IMR-90 (cell line): ENCODE measurements around the gene TRIM62. TPM values are rescaled to one million over a fixed set of nuclear protein-coding genes. Genes with fewer than 3 reads are reported as not detected.
"Not testable (repeated sequence)": the region's sequence is repeated elsewhere in the genome, so short reads cannot be mapped to it uniquely, and the experiment has no call there.

ENCODE experiments used
- ATAC-seq: fragments of 200-7000 bp; cut with Tn5 transposase; 2 replicates; pipeline ENCODE4 v1.9.1; 2020; ENCODE audit warnings: low read depth, mild to moderate bottlenecking, moderate library complexity
- BruUV-seq: library from RNA; stranded (reverse); fragments of 400-500 nt; replicated peaks from 2 replicates; lab custom pipeline; 2021; lab: Mats Ljungman, UMichigan
- CTCF ChIA-PET: fragments of 300-600 bp; formaldehyde crosslinking; extraction: SDS; loops from one replicate; lab custom pipeline; 2021; ENCODE audit warnings: antibody characterized with exemption; lab: Yijun Ruan, JAX
- POLR2A ChIA-PET: fragments of 300-600 bp; sonication (Branson Sonifier 250); formaldehyde crosslinking; loops from one replicate; lab custom pipeline; 2022; ENCODE audit warnings: antibody characterized with exemption; ENCODE audit not compliant: unreplicated experiment; lab: Charles Lee
- DNase-seq: peaks from one replicate; pipeline ENCODE4 v3.0.0; 2013
- H2AFZ ChIP-seq: replicated peaks from 2 replicates; pipeline ENCODE3; 2013; ENCODE audit warnings: low read length, mild to moderate bottlenecking; ENCODE audit not compliant: poor library complexity
- H2AK5ac ChIP-seq: 2 replicates; pipeline ENCODE4 v1.6.1; 2013; ENCODE audit warnings: low read depth, low read length, inconsistent platforms
- H2AK9ac ChIP-seq: replicated peaks from 2 replicates; pipeline ENCODE3; 2013; ENCODE audit warnings: mild to moderate bottlenecking, low read depth, low read length, moderate library complexity; ENCODE audit not compliant: poor library complexity
- H2BK120ac ChIP-seq: 2 replicates; pipeline ENCODE4 v1.6.1; 2013; ENCODE audit warnings: low read depth, low read length, inconsistent platforms
- H2BK15ac ChIP-seq: 3 replicates; pipeline ENCODE4 v1.6.1; 2013; ENCODE audit warnings: low read depth, low read length, inconsistent platforms
- H2BK20ac ChIP-seq: 2 replicates; pipeline ENCODE4 v1.6.1; 2013; ENCODE audit warnings: low read depth, mild to moderate bottlenecking, inconsistent platforms, low read length, moderate library complexity
- H2BK5ac ChIP-seq: 2 replicates; pipeline ENCODE4 v1.6.1; 2013; ENCODE audit warnings: mild to moderate bottlenecking, low read depth, low read length, inconsistent platforms; ENCODE audit not compliant: poor library complexity, severe bottlenecking
- H3K14ac ChIP-seq: replicated peaks from 2 replicates; pipeline ENCODE4 v1.6.1; 2013; ENCODE audit warnings: low read depth, low read length, inconsistent platforms
- H3K18ac ChIP-seq: 2 replicates; pipeline ENCODE4 v1.6.1; 2013; ENCODE audit warnings: low read depth, low read length, control low read depth
- H3K23ac ChIP-seq: 2 replicates; pipeline ENCODE4 v1.6.1; 2013; ENCODE audit warnings: low read depth, low read length, inconsistent platforms
- H3K27ac ChIP-seq: 2 replicates; pipeline ENCODE4 v1.5.1; 2013; ENCODE audit warnings: mild to moderate bottlenecking, control low read depth, low read length; ENCODE audit not compliant: insufficient read depth
- H3K27me3 ChIP-seq: 2 replicates; pipeline ENCODE4 v1.6.1; 2013; ENCODE audit warnings: low read length; ENCODE audit not compliant: control insufficient read depth, insufficient read depth
- H3K36me3 ChIP-seq: 2 replicates; pipeline ENCODE4 v1.6.1; 2013; ENCODE audit warnings: low read length, mixed read lengths; ENCODE audit not compliant: control insufficient read depth, insufficient read depth
- H3K4ac ChIP-seq: 2 replicates; pipeline ENCODE4 v1.6.1; 2013; ENCODE audit warnings: low read depth, low read length, inconsistent platforms
- H3K4me1 ChIP-seq: 2 replicates; pipeline ENCODE4 v1.6.1; 2013; ENCODE audit warnings: low read length, mixed read lengths; ENCODE audit not compliant: control insufficient read depth, insufficient read depth
- H3K4me2 ChIP-seq: 2 replicates; pipeline ENCODE4 v1.6.1; 2013; ENCODE audit warnings: low read depth, mild to moderate bottlenecking, control low read depth, low read length, moderate library complexity
- H3K4me3 ChIP-seq: 2 replicates; pipeline ENCODE4 v1.5.1; 2013; ENCODE audit warnings: low read depth, mild to moderate bottlenecking, control low read depth, low read length, moderate library complexity; ENCODE audit not compliant: insufficient read depth
- H3K56ac ChIP-seq: 2 replicates; pipeline ENCODE4 v1.6.1; 2013; ENCODE audit warnings: low read length, inconsistent platforms; ENCODE audit not compliant: insufficient read depth; ENCODE audit errors: extremely low read depth
- H3K79me1 ChIP-seq, 2 experiments: 2 replicates each; pipeline ENCODE4 v1.6.1; 2013; ENCODE audit warnings: low read length in 2 of 2, inconsistent platforms in 1 of 2, low read depth in 1 of 2
- H3K9ac ChIP-seq: 2 replicates; pipeline ENCODE4 v1.6.1; 2013; ENCODE audit warnings: low read depth, low read length, control low read depth
- H3K9me1 ChIP-seq: 2 replicates; pipeline ENCODE4 v1.6.1; 2013; ENCODE audit warnings: low read length, inconsistent platforms; ENCODE audit not compliant: insufficient read depth
- H3K9me3 ChIP-seq: 2 replicates; pipeline ENCODE4 v1.6.1; 2013; ENCODE audit warnings: low read length; ENCODE audit not compliant: control insufficient read depth, insufficient read depth
- H4K20me1 ChIP-seq: 2 replicates; pipeline ENCODE4 v1.6.1; 2013; ENCODE audit warnings: low read length, inconsistent platforms; ENCODE audit not compliant: insufficient read depth
- H4K5ac ChIP-seq: 2 replicates; pipeline ENCODE4 v1.6.1; 2013; ENCODE audit warnings: mild to moderate bottlenecking, low read depth, low read length, control low read depth
- H4K8ac ChIP-seq, 2 experiments: 2 replicates each; pipeline ENCODE4 v1.6.1; 2013; ENCODE audit warnings: low read depth in 2 of 2, low read length in 2 of 2, control low read depth in 1 of 2, inconsistent platforms in 1 of 2
- H4K91ac ChIP-seq: 2 replicates; pipeline ENCODE4 v1.6.1; 2013; ENCODE audit warnings: low read depth, low read length, inconsistent platforms; ENCODE audit not compliant: insufficient read depth
- WGBS, 2 experiments: methylation state at CpG; one replicate each; pipeline versions ENCODE4 v1.1.5 to v1.1.7; 2013; ENCODE audit warnings: missing lambda C conversion rate in 2 of 2; ENCODE audit not compliant: insufficient read length in 1 of 2; ENCODE audit errors: extremely low coverage in 2 of 2; 5-methylcytosine and 5-hydroxymethylcytosine counted together
- dilution Hi-C: fragments of 300-500 bp; cut with HindIII; formaldehyde crosslinking; loops from one replicate; pipeline ENCODE4 v1.14.3; 2018; ENCODE audit warnings: low sequenced_read_pairs; ENCODE audit not compliant: unreplicated experiment
- in situ Hi-C: fragments of 300-500 bp; cut with MboI; formaldehyde crosslinking; loops from 3 replicates; pipeline ENCODE4 v1.14.3; 2019; ENCODE audit warnings: low sequenced_read_pairs, inconsistent platforms, mixed read lengths
- intact Hi-C: fragments of 100-400 bp; cut with micrococcal nuclease; formaldehyde crosslinking; loops from 2 replicates; pipeline ENCODE4 v1.10.0; 2022
- polyA plus RNA-seq, 3 experiments: library from polyadenylated mRNA; depleted of rRNA; stranded (reverse); fragments of >200 nt; gene quantifications; 2 replicates each; pipeline ENCODE4 v1.2.3, GENCODE V29; 2012; ENCODE audit warnings: low replicate concordance in 1 of 3
- total RNA-seq: library from RNA; depleted of rRNA; stranded (reverse); fragments of >200 nt; gene quantifications from 2 replicates; pipeline ENCODE4 v1.2.3, GENCODE V29; 2012

TRIM62 gene
- total and polyA plus RNA-seq, 2 of the 4 experiments (the other 2 are of a cell fraction) = 3.0 to 11.1 TPM

- H2BK5ac ChIP-seq, intact Hi-C loops, H2BK15ac ChIP-seq, H3K4me3 ChIP-seq, H3K27ac ChIP-seq, H3K4me2 ChIP-seq, H2AK9ac ChIP-seq, H3K14ac ChIP-seq, H4K20me1 ChIP-seq, H2AFZ ChIP-seq, H3K36me3 ChIP-seq, ATAC-seq, POLR2A ChIA-PET, H3K18ac ChIP-seq, H3K56ac ChIP-seq, H4K5ac ChIP-seq, BruUV-seq, dilution Hi-C loops, H4K8ac ChIP-seq, H3K79me1 ChIP-seq, H3K4ac ChIP-seq, H3K9me3 ChIP-seq, H3K4me1 ChIP-seq, H2BK120ac ChIP-seq, H3K23ac ChIP-seq, H2AK5ac ChIP-seq, H2BK20ac ChIP-seq, H3K9ac ChIP-seq, H3K27me3 ChIP-seq, H4K91ac ChIP-seq, DNase-seq: not testable (repeated sequence)
- H3K9me1 ChIP-seq = peaks cover 15% of the 10 kb centered on the region
- CTCF ChIA-PET = interaction anchor here (1.4 to 1.5 kb wide), 2 partner anchors 9 to 12 kb away, joined by 3 to 5 read pairs; no protein-coding TSS in a partner anchor
- no CpG with 5 or more reads among the region's 1 CpG for WGBS, 2 experiments
- in situ Hi-C loops = loop anchor here (5.0 to 10.0 kb wide), 2 partner anchors 51 to 329 kb away; no protein-coding TSS in a partner anchor
Observed at GRCh38 chr1:33136041-33136440, 45.8 kb downstream of the TRIM62 start.
